Aorta (tissue), 5 donors: Measurements from ENCODE around the gene SEMA6B. TPM values are rescaled to one million over a fixed set of nuclear protein-coding genes. Genes with fewer than 3 reads are reported as not detected.

ENCODE experiments used
- ATAC-seq: fragments of 200-7000 bp; cut with Tn5 transposase; one replicate; pipeline ENCODE4 v1.9.1; 2022; ENCODE audit warnings: moderate library complexity; ENCODE audit not compliant: low FRiP score
- DNase-seq, 2 donors: peaks; one replicate each; pipeline ENCODE4 v3.0.0-alpha.2; 2020
- H3K27ac ChIP-seq, 2 donors: one replicate each; pipeline ENCODE4 v1.5.1; 2013; ENCODE audit warnings: low read length in 2 of 2, mild to moderate bottlenecking in 2 of 2, moderate library complexity in 2 of 2, control low read depth in 1 of 2, inconsistent platforms in 1 of 2, low read depth in 1 of 2
- H3K27me3 ChIP-seq, 2 donors: one replicate each; pipeline ENCODE4 v1.6.1; 2013; ENCODE audit warnings: control low read depth in 1 of 2, low read length in 1 of 2, mild to moderate bottlenecking in 1 of 2, moderate library complexity in 1 of 2; ENCODE audit not compliant: insufficient read depth in 2 of 2, control insufficient read depth in 1 of 2
- H3K36me3 ChIP-seq, 2 donors: one replicate each; pipeline ENCODE4 v1.6.1; 2013; ENCODE audit warnings: control low read depth in 1 of 2, low read length in 1 of 2, mild to moderate bottlenecking in 1 of 2; ENCODE audit not compliant: insufficient read depth in 2 of 2, control insufficient read depth in 1 of 2
- H3K4me1 ChIP-seq, 2 donors: one replicate each; pipeline ENCODE4 v1.6.1; 2013; ENCODE audit warnings: low read length in 2 of 2, control low read depth in 1 of 2, mild to moderate bottlenecking in 1 of 2, moderate library complexity in 1 of 2; ENCODE audit not compliant: insufficient read depth in 2 of 2, control insufficient read depth in 1 of 2
- H3K4me3 ChIP-seq, 2 donors: one replicate each; pipeline ENCODE4 v1.5.1; 2013; ENCODE audit warnings: low read length in 2 of 2, control low read depth in 1 of 2, mild to moderate bottlenecking in 1 of 2
- H3K9me3 ChIP-seq: one replicate; pipeline ENCODE4 v1.6.1; 2013; ENCODE audit warnings: mild to moderate bottlenecking, low read length; ENCODE audit not compliant: control insufficient read depth
- WGBS, 2 donors: extraction: QIAGEN DNeasy Blood & Tissue Kit; methylation state at CpG; one replicate each; pipeline ENCODE4 v1.1.7; 2013; 5-methylcytosine and 5-hydroxymethylcytosine counted together
- intact Hi-C, 2 donors: fragments of 100-400 bp; cut with DNase I; formaldehyde crosslinking; loops; one replicate each; pipeline versions ENCODE4 v1.14.2 to v1.15.0; 2022
- polyA plus RNA-seq, 2 donors: library from polyadenylated mRNA; stranded (reverse); fragments of 200-250 nt; gene quantifications; one replicate each; pipeline ENCODE4 v1.2.3, GENCODE V29; 2013
- total RNA-seq, 2 donors: library from RNA; stranded (reverse); fragmentation: NEBNext Ultra II Directional; extraction: Animal tissue kit (Norgen Biotek cat#: 25700); gene quantifications; one replicate each; pipeline ENCODE4 v1.2.1, GENCODE V29; 2021
- donor health status: healthy with polysubstance abuse.
- donor health status: Bipolar disorder and iron deficiency.
- donor health status: DM: no; HTN: no; CAD: no.
- donor health status: DM: no; HTN: no; CAD: no.
- donor health status: DM: yes; HTN: yes; CAD: no.

SEMA6B gene
- total and polyA plus RNA-seq, 4 donors, result 0.43 to 32.0 (median 13.5) TPM

- no peaks in the 10 kb centered on the region for H3K9me3 ChIP-seq
- no peak overlapping the region for H3K27ac ChIP-seq
- ATAC-seq (no peak), DNase-seq (no peak)
- H3K4me3 ChIP-seq, result no peak overlapping the region
- intact Hi-C loops, result loop anchor here (5.0 to 10.0 kb wide), 2 partner anchors 254 to 257 kb away; no protein-coding TSS in a partner anchor
- H3K4me1 ChIP-seq, result no peaks in the 10 kb centered on the region
- 79 to 90% methylated on average over 11 of the region's 11 CpGs for WGBS, 2 donors
- H3K36me3 ChIP-seq, result no peaks in the 10 kb centered on the region
- no peaks in the 10 kb centered on the region for H3K27me3 ChIP-seq
Observed at GRCh38 chr19:4521170-4521887, 38.2 kb downstream of the SEMA6B start.

GRCh38 chr19:4519521-4520277 is 39.8 kb downstream of the SEMA6B start:
- Histone ChIP-seq H3K4me1 (no peaks in the 10 kb centered on the region), H3K27ac (no peak overlapping the region), H3K27me3 (no peaks in the 10 kb centered on the region), H3K9me3 (no peaks in the 10 kb centered on the region), H3K4me3 (no peak overlapping the region), H3K36me3 (no peaks in the 10 kb centered on the region)
- no peak for DNase-seq
- ATAC-seq, result peak; percentile 19
- intact Hi-C loops, result loop anchor here (5.0 to 10.0 kb wide), 2 partner anchors 252 to 255 kb away; no protein-coding TSS in a partner anchor
- 35 to 47% methylated on average over 9 of the region's 9 CpGs for WGBS, 2 donors

- Histone ChIP-seq H3K4me1 (no peaks in the 10 kb centered on the region), H3K9me3 (no peaks in the 10 kb centered on the region), H3K27ac (no peak overlapping the region), H3K4me3 (no peak overlapping the region), H3K27me3 (no peaks in the 10 kb centered on the region), H3K36me3 (no peaks in the 10 kb centered on the region)
- 87 to 98% methylated on average over 5 to 6 of the region's 6 CpGs for WGBS, 2 donors
- no peak for ATAC-seq
- no peak for DNase-seq
- intact Hi-C loops, result no loop called here
Observed at GRCh38 chr19:4519172-4519496, 40.4 kb downstream of the SEMA6B start.

- H3K27ac ChIP-seq, result no peak within 1 kb of the TSS
- DNase-seq (peak in 1 of 2 donors; percentile 86), ATAC-seq (peak; percentile 78)
- no peaks in the 10 kb centered on the region for H3K4me1 ChIP-seq
- no peaks in the 10 kb centered on the region for H3K36me3 ChIP-seq
- H3K4me3 ChIP-seq, result no peak within 1 kb of the TSS
- intact Hi-C loops, result no loop called here
- 37 to 38% methylated on average over 34 of the region's 34 CpGs for WGBS, 2 donors
- no peaks in the 10 kb centered on the region for H3K27me3 ChIP-seq
- no peaks in the 10 kb centered on the region for H3K9me3 ChIP-seq
Observed at GRCh38 chr19:4518345-4519171, 40.9 kb downstream of the SEMA6B start, which contains the start of gene PLIN4. Gene PLIN4, minus strand, starts transcription at chr19:4518486. Its CDS starts 214 bp downstream, at chr19:4518272.

- Histone ChIP-seq H3K9me3 (no peaks in the 10 kb centered on the region), H3K4me3 (no peak overlapping the region), H3K27ac (no peak overlapping the region), H3K4me1 (no peaks in the 10 kb centered on the region), H3K27me3 (no peaks in the 10 kb centered on the region), H3K36me3 (no peaks in the 10 kb centered on the region)
- DNase-seq (no peak), ATAC-seq (no peak)
- intact Hi-C loops, result no loop called here
- WGBS, 2 donors, result 82 to 85% methylated on average over 23 to 24 of the region's 24 CpGs
Observed at GRCh38 chr19:4517451-4518057, 41.9 kb downstream of the SEMA6B start.

- DNase-seq (no peak), ATAC-seq (no peak)
- no peak overlapping the region for H3K27ac ChIP-seq
- H3K36me3 ChIP-seq, result no peaks in the 10 kb centered on the region
- no peak overlapping the region for H3K4me3 ChIP-seq
- H3K27me3 ChIP-seq, result no peaks in the 10 kb centered on the region
- 37 to 46% methylated on average over 8 of the region's 8 CpGs for WGBS, 2 donors
- H3K4me1 ChIP-seq, result no peaks in the 10 kb centered on the region
- intact Hi-C loops, result no loop called here
- no peaks in the 10 kb centered on the region for H3K9me3 ChIP-seq
Observed at GRCh38 chr19:4516939-4517300, 42.6 kb downstream of the SEMA6B start.

- Histone ChIP-seq H3K27ac (no peak overlapping the region), H3K4me1 (no peaks in the 10 kb centered on the region), H3K27me3 (no peaks in the 10 kb centered on the region), H3K9me3 (no peaks in the 10 kb centered on the region), H3K4me3 (no peak overlapping the region), H3K36me3 (no peaks in the 10 kb centered on the region)
- no peak for ATAC-seq
- WGBS, 2 donors, result 72 to 76% methylated on average over 14 of the region's 14 CpGs
- intact Hi-C loops, result no loop called here
- no peak for DNase-seq
Observed at GRCh38 chr19:4516199-4516938, 43.1 kb downstream of the SEMA6B start.

GRCh38 chr19:4515732-4516131 is 43.8 kb downstream of the SEMA6B start:
- Histone ChIP-seq H3K36me3 (no peaks in the 10 kb centered on the region), H3K4me1 (no peaks in the 10 kb centered on the region), H3K9me3 (no peaks in the 10 kb centered on the region), H3K27ac (no peak overlapping the region), H3K4me3 (no peak overlapping the region), H3K27me3 (no peaks in the 10 kb centered on the region)
- DNase-seq (no peak), ATAC-seq (no peak)
- intact Hi-C loops, result no loop called here
- WGBS, 2 donors, result 88% methylated on average over 5 of the region's 5 CpGs
